Measurements from ENCODE around the gene SH3PXD2A.

DNA sequence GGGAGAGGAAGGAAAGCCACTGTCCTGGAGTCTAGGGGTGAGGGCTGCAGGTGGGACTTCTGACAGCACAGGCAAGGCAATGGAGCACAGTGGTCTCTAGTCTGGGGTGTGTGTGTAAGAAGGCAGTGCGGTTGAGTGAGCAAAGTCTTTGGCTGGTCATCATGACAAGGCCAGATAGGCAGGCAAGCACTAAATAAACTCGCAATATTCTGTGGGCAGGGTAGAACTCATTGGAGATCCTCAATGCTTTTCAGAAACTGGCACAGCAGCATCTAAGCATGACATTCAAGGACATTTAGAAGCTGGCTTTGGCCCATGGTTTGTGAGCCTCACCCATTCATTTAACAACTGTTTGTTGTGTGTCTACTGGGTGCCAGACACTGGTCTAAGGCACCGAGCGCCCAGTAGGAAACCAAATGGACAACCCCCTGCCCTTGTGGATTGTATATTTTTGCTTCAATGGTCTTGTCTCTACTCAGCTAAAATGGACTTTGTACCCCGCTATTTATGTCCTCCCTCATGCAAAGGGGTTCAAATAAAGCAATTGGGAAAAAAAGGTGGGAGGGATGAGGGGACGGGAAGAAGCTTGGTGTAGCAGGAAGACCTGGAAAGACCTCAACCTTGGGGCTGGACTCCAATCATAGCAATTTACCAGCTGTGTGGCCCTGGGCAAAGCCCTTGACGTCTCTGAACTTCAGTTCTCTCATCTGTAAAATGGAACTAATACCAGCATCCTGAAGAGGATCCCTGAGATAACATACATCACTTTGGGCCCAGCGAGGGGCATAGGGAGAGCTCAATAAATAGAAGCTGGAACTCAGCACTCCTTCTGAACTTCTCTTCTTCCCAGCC is 245.9 kb downstream of the SH3PXD2A start:
- TF ChIP-seq, protein P1, sequence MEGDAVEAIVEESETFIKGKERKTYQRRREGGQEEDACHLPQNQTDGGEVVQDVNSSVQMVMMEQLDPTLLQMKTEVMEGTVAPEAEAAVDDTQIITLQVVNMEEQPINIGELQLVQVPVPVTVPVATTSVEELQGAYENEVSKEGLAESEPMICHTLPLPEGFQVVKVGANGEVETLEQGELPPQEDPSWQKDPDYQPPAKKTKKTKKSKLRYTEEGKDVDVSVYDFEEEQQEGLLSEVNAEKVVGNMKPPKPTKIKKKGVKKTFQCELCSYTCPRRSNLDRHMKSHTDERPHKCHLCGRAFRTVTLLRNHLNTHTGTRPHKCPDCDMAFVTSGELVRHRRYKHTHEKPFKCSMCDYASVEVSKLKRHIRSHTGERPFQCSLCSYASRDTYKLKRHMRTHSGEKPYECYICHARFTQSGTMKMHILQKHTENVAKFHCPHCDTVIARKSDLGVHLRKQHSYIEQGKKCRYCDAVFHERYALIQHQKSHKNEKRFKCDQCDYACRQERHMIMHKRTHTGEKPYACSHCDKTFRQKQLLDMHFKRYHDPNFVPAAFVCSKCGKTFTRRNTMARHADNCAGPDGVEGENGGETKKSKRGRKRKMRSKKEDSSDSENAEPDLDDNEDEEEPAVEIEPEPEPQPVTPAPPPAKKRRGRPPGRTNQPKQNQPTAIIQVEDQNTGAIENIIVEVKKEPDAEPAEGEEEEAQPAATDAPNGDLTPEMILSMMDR (IDR thresholded peaks at IDR 0.05): no peak
- TF ChIP-seq POLR2A (IDR thresholded peaks at IDR 0.05): no peak

All from adrenal gland (tissue), 5 donors.